AG04449 (cell line): ENCODE measurements around the gene MRPS25.

ENCODE experiments used
- CTCF ChIA-PET: fragments of 350-600 bp; formaldehyde crosslinking; extraction: SDS; loops from one replicate; lab custom pipeline; 2021; ENCODE audit warnings: antibody characterized with exemption; lab: Yijun Ruan, JAX
- POLR2A ChIA-PET: fragments of 400-600, 350-600 bp; formaldehyde crosslinking; extraction: SDS; loops from one replicate; lab custom pipeline; 2020; ENCODE audit warnings: antibody characterized with exemption, inconsistent platforms; lab: Yijun Ruan, JAX
- DNase-seq: peaks from one replicate; pipeline ENCODE4 v3.0.0-alpha.2; 2010; ENCODE audit warnings: low read depth, low spot score
- H3K4me3 ChIP-seq: 2 replicates; pipeline ENCODE4 v1.5.1; 2011; ENCODE audit warnings: low read depth, mild to moderate bottlenecking, control low read depth, low read length
- CTCF ChIP-seq: IDR thresholded peaks from one replicate; pipeline ENCODE4 v1.5.1; 2011; ENCODE audit warnings: mild to moderate bottlenecking, moderate library complexity, low read length, control low read depth, inconsistent platforms; ENCODE audit not compliant: insufficient read depth; ENCODE audit errors: missing control alignments

MRPS25 gene

GRCh38 chr3:15079091-15079490 is 14.0 kb upstream of the MRPS25 start:
- ChIA-PET CTCF (no interaction called here), POLR2A (no interaction called here)
- no peak for DNase-seq

GRCh38 chr3:15074500-15074899 is 9.4 kb upstream of the MRPS25 start:
- TF ChIP-seq CTCF: no peak
- no peak for DNase-seq
- CTCF ChIA-PET: no interaction called here
- POLR2A ChIA-PET: no interaction called here
- H3K4me3 ChIP-seq: no peak overlapping the region

More at GRCh38 chr3:15079091-15079490, 14.0 kb upstream of the MRPS25 start:
- no peak overlapping the region for H3K4me3 ChIP-seq
- no peak for TF ChIP-seq CTCF

- DNase-seq: no peak
- TF ChIP-seq CTCF: no peak
- no peak overlapping the region for H3K4me3 ChIP-seq
- CTCF ChIA-PET: interaction anchor here (0.7 to 0.9 kb wide), 2 partner anchors 22 to 148 kb away, joined by 3 to 4 read pairs; no protein-coding TSS in a partner anchor
- POLR2A ChIA-PET: no interaction called here
These were observed 6.6 kb upstream of the MRPS25 start for GRCh38 chr3:15071699-15072098.

GRCh38 chr3:15069441-15069840 is 4.3 kb upstream of the MRPS25 start:
- no peak overlapping the region for H3K4me3 ChIP-seq
- ChIA-PET CTCF (interaction anchor here (1.2 to 1.9 kb wide), 5 partner anchors 8 to 148 kb away, joined by 3 to 6 read pairs (median 4); no protein-coding TSS in a partner anchor), POLR2A (no interaction called here)
- TF ChIP-seq CTCF: no peak
- no peak for DNase-seq

- ChIA-PET POLR2A (no interaction called here), CTCF (no interaction called here)
- TF ChIP-seq CTCF: no peak
- no peak for DNase-seq
- no peak overlapping the region for H3K4me3 ChIP-seq
These were observed 1.4 kb upstream of the MRPS25 start for GRCh38 chr3:15066467-15066866.

- TF ChIP-seq CTCF: no peak
These were observed 464 bp upstream of the MRPS25 start for GRCh38 chr3:15065550-15066007.

More at GRCh38 chr3:15065550-15066007, 464 bp upstream of the MRPS25 start:
- H3K4me3 ChIP-seq: peak overlapping the region; percentile 95
- ChIA-PET CTCF (interaction anchor here (0.8 to 2.4 kb wide), 3 partner anchors 14 to 138 kb away, joined by 4 to 7 read pairs (median 5); no protein-coding TSS in a partner anchor), POLR2A (interaction anchor here (0.7 to 1.2 kb wide), 2 partner anchors 34 to 540 kb away, joined by 3 read pairs; partner anchors contain the start of gene RBSN)
- no peak for DNase-seq
